GM18907 (cell line): ENCODE results near the gene ASB15.
A peak's percentile ranks its signal among the peaks of the same experiment; 100 is the strongest.
"Not testable (repeated sequence)": the region's sequence is repeated elsewhere in the genome, so short reads cannot be mapped to it uniquely, and the experiment has no call there.

Source experiments
- ATAC-seq: cut with Tn5 transposase; IDR thresholded peaks from one replicate; pipeline ENCODE4 v1.9.1; 2021; ENCODE audit warnings: mild to moderate bottlenecking, moderate library complexity; ENCODE audit not compliant: unreplicated experiment

ASB15 gene

DNA sequence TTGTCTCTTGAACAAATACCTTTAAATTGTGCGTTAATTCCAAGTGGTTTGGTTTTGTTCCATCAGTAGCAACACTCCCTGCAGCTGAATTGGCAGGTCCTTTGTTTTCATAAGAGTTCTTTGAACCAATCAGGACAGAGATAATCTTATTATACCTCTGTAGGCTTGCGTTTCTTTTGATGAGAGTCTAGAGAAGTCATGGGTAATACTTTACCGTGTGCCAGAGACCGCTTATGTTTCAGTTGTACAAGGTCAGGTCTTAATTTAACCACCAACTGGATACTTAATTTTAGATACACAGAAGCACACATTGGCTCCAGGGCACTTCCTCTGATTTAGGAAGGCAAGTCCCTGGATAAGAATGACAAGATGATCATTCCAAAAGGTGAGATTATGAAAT, at the start of gene ASB15:
Gene ASB15 (plus strand): TSS at position 292 of the 400 bp plus-strand sequence. CDS start 12,682 bp downstream, outside the sequence.
- ATAC-seq = no peak

DNA sequence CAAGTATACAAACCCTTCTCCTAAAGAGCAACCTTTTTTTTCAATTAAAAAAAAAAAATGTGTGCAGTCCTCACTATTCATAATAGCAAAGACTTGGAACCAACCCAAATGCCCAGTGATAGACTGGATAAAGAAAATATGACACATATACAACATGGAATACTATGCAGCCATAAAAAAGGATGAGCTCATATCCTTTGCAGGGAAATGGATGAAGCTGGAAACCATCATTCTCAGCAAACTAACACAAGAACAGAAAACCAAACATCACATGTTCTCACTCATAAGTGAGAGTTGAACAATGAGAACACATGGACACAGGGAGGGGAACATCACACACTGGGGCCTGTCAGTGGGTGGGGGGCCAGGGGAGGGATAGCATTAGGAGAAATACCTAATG, 49.5 kb upstream of the ASB15 start:
- not testable (repeated sequence) for ATAC-seq

DNA sequence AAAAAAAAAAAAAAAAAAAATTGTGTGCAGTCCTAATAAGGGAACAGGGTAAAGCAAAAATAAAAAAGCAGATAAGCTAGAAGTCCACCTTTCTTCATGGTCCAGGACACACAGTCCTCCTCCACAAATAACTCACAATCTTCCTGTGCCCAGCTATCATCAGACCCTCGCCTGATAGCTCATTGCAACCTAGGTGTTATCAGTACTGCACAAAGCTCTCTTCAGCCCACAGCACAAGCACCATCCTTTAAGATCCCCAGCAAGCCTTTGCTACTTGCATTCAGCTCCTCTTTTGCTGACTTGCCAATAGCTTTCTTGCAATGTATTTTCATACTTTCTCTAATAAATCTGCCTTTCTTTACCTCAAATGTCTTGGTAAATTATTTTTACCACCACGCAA, 49.0 kb upstream of the ASB15 start:
- ATAC-seq = no peak

DNA sequence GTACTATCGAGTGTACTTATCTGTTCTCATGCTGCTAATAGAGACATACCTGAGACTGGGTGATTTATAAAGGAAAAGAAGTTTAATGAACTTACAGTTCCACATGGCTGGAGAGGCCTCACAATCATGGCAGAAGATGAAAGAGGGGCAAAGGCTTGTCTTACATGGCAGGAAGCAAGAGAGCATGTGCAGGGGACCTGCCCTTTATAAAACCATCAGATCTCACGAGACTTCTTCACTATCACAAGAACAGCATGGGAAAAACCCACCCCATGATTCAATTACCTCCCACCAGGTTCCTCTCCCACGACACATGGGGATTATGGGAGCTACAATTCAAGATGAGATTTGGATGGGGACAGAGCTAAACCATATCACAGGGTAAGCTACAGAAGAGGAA, 48.5 kb upstream of the ASB15 start:
- ATAC-seq = no peak

DNA sequence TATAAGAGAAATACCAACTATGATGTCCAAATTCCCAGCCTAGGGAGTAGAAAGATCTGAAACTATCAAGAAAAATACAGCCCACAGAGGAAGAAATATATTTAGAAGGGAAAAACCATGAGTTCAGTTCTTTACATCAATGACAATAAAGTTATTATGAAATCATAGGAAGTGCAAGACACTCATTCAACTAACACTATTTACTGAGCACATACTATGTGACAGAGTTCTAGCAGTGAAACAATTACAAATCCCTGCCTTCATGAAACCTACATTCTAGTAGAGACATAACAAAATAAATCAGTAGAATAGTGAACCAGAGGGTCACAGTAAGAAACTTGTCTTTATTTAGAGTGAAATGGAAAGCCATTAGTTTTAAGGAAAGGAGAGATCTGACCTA, 46.1 kb upstream of the ASB15 start:
- ATAC-seq = no peak

DNA sequence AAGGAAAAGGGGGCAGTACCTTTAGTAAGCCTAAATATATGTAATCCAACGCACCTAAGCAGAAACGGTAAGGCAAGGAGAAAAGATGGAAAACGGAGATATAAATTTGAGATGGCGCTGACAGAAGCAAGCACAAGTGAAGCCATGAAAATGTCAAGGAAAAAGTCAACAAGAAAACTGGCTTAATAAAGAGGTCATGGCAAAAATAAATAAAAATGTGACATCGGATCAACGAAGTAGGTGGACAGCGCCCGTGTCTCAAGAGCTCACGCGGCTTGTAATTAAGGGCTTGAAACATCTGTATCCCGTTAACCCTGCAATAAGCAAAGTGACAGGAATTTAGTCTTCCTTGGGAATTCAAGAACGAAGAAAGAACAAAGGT, 44.6 kb upstream of the ASB15 start:
- no peak for ATAC-seq

DNA sequence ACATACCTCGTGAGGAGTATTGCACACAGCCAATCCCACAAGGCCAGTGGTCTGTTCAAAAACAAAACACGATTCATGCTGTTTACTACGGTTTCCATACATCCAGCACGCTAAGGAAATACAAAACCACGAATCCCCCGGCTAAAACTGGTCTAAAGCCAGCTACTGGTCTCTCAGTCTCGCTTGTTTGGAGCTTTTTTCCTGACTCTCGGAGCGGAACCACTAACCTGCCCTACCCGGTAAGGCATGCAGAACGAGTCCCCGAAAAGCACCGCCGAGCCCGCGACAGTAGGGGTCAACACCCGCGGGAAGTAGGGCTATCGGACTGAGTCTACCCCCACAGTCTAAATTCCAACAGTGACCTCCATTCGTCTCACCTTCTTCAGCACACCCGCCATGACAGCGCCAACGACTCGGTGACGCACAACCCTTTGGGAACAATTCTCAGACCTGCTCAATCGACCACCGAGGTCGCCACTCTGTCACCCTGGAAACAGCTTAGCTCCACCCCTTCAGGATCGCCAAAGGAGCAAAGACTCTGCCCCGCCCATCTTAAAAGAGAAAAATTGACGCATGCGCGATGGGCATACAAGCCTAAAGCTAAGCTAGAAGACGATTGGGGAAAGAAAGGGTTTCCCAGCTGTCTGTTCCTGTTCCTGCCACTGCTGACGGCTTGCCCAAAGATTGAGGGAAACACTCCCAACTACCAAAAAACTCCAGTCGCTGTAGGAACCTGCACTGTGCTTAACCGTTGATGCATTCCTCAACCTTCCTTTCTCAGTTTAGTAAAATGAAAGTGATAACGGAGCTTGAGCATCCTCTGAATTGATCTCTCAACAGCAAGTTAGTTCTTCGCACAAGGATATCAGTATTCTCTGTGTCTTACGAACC, 44.0 kb upstream of the ASB15 start, which contains the start of gene NDUFA5:
Gene NDUFA5 (minus strand): TSS at position 421 of the 891 bp plus-strand sequence. CDS start 23 bp downstream, at position 398.
- peak; percentile 98 for ATAC-seq

DNA sequence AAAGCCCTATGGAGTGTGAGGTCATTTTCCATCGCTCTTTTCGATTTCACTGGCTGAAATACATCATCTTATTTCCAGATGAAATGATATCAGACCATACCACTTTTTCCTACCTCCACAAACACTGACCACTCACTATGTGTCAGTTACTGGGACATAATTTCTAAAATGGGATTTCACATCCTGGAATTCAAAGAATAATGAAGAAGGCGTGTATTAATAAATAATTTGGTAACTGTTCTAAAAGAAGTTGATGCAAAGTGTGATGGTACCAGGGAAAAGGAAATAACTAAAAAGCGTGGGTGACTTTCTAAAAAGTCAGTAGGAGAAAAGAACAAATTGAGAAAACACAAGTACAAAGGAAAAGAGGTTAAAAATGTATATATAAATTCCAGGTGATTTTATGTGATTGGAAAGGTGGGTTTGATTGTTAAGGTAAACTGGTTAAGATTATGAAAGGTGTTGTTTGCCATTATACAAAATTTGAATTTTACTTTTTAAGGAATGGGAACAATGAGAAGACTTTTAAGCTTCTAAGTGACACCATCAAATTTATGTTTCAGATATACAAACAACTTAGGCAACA, 43.2 kb upstream of the ASB15 start:
- no peak for ATAC-seq

DNA sequence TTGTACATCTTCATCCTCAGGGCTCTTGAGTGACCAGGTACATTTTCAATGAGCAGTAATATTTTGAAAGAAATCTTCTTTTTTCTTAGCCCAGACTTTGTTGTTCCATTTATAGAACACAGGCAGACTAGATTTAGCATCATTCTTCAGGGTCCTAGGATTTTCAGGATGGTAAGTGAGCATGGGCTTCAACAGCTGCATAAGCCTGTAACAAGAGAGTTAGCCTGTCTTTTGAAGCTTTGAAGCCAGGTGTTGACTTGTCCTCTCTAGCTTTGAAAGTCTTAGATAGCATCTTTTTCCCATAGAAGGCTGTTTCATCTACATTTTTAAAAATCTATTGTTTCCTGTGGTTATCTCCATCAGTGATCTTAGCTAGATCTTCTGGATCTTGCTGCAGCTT, 39.5 kb upstream of the ASB15 start:
- ATAC-seq = no peak

DNA sequence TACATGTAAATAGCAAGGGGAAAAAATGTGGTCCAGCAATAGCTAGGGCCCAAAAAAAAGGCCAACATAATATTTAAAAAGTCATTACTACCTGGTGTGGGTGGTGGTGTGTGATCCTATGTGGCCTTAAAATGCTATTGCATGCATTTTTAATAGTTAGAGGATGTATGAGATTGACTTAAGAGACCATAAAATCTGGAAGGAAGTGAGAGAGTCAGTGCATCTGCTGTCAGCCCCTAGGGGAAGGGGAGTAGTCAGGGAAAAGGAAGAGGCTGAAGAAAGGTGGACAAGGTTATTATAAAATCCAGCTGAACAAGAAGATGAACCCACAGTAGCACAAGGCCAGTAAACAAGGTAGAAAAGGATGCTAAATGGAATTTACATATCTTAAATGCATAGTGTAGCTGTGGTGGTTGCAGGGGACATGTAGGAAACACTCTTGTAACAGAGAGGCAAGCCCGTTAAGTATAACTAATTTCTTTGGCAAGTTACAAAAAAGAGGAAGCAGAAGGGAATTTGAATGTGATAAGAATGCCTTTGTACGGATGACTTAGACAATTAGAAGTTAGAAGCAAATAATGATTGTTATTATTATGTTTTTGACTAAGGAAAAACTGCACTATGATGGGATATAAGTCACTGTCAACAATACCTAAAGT, 32.1 kb upstream of the ASB15 start:
- no peak for ATAC-seq

DNA sequence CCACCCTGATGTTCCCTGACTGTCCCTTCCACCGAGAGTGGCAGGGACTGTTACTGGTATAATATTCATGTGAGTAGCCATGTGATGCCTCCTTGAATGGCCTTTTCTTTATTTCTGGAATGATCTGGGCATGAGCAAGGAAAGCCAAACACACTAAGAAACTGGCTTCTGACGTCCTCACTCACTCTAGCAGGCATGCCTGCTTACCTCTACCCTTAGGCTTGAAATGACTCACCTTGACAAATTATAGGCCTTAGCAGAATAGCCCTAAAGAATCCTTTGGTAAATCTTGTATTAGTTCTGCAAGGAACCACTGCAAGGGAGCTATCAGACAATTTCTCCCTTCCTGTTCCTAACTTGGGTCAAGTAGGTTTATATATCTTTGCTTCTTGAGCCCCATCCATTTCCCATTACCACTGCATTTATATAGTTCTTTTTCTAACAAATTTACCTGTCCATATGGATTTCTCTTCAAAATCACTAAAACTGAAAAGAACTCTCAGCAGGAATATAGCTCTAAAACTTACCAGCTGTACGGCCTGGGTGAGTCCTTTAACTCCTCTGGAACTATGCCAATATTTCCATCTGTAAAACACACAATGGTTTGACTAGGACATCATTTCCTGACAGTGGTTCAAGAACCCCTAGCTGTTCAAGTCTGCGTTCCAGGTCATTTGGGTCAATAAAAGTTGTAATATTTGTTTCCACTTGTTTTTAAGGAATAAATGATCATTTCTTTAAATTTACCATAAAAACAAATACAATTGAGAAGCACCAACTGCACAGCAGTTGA, 31.0 kb upstream of the ASB15 start:
- ATAC-seq = peak; percentile 48

DNA sequence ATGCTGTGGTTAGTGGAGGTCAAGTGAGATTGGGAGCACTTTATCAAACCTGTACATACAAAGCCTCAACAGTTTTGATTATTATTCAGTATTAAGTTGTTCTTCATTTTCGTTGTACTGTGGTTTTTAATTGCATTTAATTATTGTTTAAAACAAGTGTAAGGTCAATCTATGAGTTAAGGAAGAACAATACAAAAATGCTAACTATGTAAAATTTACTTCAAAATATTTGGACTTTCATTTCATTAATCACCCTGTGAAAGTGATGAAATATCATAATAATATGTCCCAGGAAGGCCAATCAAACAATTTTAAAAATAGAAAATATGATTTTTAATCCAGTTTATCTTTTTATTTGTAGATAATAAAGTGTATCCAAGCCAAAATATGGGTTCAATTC, 30.4 kb upstream of the ASB15 start:
- ATAC-seq = no peak

DNA sequence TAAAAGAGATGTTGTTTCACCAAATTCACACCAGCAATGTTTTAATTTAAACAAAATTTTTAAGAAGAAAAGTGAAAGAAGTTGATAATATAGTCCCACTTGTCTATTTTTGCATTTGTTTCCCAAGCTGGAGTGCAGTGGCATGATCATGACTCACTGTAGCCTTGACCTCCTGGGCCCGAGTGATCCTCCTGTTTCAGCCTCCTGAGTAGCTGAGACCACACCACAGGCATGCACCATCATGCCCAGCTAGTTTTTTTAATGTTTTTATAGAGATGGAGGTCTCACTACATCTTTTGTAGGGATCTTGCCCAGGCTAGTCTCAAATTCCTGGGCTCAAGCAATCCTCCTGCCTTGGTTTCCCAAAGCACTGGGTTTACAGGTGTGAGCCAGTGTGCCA, 29.9 kb upstream of the ASB15 start:
- ATAC-seq = no peak

DNA sequence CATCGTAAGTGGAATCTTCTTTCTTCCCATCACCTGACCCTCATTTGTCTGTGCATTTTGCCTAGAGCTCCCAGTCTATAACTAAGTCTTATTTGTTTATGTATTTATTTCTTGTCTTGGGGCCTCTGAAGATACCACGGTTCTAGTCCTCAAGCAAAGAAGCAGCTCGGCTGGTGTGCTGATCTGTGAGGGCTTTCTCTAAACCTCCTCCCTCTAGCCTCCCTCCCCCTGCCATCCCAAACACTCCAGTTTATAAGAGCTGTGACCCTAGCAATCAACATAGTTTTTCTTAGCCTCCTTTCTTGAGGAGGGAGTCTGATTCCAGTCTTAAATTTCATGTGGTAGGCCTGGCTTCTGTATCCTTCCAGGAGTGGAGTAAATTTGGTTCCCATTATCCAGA, 28.3 kb upstream of the ASB15 start:
- no peak for ATAC-seq

DNA sequence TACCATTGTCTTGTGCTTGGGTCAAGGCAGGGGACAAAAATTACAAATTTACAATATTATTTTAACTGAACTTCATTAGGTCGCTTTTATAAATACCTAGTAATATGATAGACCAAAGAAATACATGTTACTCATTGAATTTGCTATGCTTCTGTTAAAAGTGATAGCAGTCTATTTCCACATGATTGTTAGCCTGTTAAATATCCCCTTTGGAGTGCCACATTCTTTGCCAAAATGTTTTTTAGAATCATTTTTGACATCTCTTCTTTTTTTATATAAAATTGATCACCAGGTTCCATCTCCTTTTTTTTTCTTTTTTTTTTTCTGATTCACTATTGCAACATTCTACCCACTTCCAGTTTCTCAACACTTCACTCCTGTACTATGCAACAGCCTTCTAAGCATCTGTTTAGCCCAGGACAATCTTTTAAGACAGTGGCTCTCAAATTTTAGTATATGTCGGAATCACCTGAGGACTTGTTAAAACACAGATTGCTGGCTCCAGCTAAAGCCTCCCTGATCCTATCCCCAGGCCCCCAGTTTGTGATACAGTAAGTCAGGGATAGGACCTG, 27.6 kb upstream of the ASB15 start:
- no peak for ATAC-seq

DNA sequence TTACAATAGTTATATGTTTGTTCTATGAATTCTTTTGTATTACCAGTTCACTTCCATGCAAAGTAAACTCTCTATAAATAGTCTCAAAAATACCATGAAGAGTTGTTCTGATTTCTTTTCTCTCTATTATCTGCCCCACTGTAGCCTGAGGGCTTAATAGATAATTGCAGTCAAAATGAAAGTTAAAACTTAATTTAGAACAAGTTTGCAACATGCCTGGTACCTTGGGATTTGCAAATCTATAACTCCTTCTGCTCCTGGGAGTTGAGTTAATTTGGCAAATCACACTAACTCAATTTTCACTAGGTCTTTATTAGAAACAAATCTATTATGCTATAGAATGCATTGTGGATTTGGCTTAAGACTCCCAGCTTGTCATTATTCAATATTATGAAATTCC, 22.2 kb upstream of the ASB15 start:
- ATAC-seq = no peak

DNA sequence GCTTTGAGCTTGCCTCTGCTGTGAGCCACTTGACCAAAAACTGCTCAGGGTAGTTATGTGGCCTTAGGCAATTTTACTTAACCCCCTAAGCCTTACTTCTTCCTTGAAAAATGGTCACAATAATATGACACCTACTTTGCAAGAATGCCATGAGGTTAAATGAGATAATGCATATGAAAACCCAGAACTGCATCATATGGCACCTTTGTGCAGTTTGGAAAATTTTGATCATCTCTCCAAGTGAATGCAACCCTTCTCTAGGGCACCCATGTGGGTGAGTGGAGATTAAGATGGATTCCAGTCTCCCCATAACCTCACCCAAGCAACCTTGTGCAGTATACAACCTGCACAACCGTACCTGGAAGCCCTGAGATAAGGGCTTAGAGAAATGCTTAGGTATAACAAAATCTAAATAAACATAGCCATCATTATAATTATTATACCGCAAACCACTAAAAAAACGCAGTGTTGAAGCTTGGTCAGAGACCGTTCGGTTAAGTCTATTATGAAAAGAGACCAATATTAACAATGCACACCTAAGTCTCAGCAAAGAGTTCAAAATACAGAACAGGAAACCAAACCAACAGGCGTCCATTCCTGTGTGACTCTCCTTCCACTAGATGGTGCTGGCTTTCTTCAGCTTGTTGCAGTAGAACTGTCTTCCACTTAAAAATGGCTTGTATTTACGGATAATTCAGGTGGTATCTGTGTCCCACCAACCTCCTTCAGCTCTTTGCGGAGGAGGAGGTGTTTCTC, 21.0 kb upstream of the ASB15 start:
- ATAC-seq = peak; percentile 85

DNA sequence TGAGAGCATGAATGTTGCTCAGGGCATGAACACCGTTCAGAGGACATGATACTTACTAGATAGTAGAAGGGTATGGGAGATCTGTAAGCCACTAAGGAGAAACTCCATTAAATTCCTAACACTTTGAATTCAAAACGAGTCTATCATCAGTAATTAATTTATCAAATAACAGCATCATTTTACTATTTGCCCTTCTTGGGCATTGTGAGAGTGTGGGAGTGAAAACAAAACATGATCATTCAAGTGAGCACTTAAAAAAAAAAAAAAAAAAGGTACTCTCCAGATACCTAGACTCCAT, 20.5 kb upstream of the ASB15 start:
- peak; percentile 7 for ATAC-seq

DNA sequence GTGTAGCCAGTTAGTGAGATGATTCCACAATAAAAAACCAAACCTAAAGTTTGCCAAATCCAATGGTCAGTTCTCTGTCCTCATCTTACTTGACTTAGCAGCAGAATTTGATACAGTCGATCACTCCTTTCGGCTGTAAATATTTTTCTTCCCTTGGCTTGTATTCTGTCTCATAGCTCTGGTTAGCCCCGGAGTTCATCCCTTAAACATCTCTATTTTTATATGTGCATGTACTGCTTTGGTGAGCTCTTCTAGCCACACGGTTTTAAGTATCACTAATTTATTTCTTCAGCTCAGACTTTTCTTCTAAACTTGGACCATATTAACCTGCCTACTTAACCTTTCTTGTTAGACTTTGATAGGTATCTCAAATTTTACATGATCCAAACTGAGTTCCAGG, 17.8 kb upstream of the ASB15 start:
- ATAC-seq = no peak

DNA sequence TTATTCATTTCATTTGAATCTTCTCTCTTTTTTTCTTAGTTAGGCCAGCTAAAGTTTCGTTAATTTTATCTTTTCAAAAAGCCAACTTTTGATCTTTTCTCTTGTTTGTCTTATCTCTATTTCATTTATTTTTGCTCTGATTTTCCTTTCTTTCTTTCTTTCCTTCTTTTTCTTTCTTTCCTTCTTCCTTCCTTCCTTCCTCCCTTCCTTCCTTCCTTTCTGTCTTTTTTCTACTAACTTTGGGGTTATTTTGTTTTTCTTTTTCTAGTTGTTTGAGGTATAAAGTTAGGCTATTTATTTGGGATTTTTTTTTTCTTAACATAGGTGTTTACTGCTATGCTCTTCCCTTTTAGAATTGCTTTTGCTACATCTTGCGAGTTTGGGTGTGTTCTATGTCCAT, 13.2 kb upstream of the ASB15 start:
- ATAC-seq = no peak
